Endothelial cell of umbilical vein (primary cell): ENCODE data around the gene CCDC194. TPM values are rescaled to one million over a fixed set of nuclear protein-coding genes. Genes with fewer than 3 reads are reported as not detected.

ENCODE experiments used
- polyA plus RNA-seq, 4 experiments: library from polyadenylated mRNA; depleted of rRNA in 3 of 4; stranded (reverse) in 3 of 4; unstranded in 1 of 4; fragments of >200 nt; gene quantifications; 2 replicates each; pipeline versions ENCODE4 v1.2.1 to v1.2.3, GENCODE V29; 2011 to 2012; ENCODE audit warnings: missing spikeins in 1 of 4
- total RNA-seq: library from RNA; stranded (reverse); gene quantifications from 2 replicates; pipeline ENCODE4 v1.2.3, GENCODE V29; 2021

The CCDC194 gene
- total and polyA plus RNA-seq, 2 donors (not counting 3 experiments of a cell fraction or from before 2014, with no cell fraction given) = 0.12 TPM; not detected in 1

Other genes starting within 250 kb of the CCDC194 start
- gene USE1, start 178.8 kb downstream of the CCDC194 start, total RNA-seq = 21.2 and 21.3 TPM in 2 replicates
- gene USE1, start 178.8 kb downstream of the CCDC194 start, polyA plus RNA-seq = 27.6 and 29.8 TPM in 2 replicates
- gene OCEL1, start 168.0 kb downstream of the CCDC194 start, total RNA-seq = 12.5 and 13.0 TPM in 2 replicates
- gene OCEL1, start 168.0 kb downstream of the CCDC194 start, polyA plus RNA-seq = 7.4 and 7.7 TPM in 2 replicates
- gene NR2F6, start 148.3 kb downstream of the CCDC194 start, total RNA-seq = 36.1 and 39.2 TPM in 2 replicates
- gene NR2F6, start 148.3 kb downstream of the CCDC194 start, polyA plus RNA-seq = 38.9 and 53.7 TPM in 2 replicates
- 14.8 and 19.4 TPM in 2 replicates for gene USHBP1, start 129.5 kb downstream of the CCDC194 start, total RNA-seq
- 16.2 and 20.4 TPM in 2 replicates for gene USHBP1, start 129.5 kb downstream of the CCDC194 start, polyA plus RNA-seq
- 110 and 118 TPM in 2 replicates for gene BABAM1, start 126.8 kb downstream of the CCDC194 start, total RNA-seq
- 129 and 140 TPM in 2 replicates for gene BABAM1, start 126.8 kb downstream of the CCDC194 start, polyA plus RNA-seq
- 3.1 and 5.2 TPM in 2 replicates for gene ANKLE1, start 112.3 kb downstream of the CCDC194 start, total RNA-seq
- gene ANKLE1, start 112.3 kb downstream of the CCDC194 start, polyA plus RNA-seq = 1.9 and 2.8 TPM in 2 replicates
- 5.9 and 6.8 TPM in 2 replicates for gene ABHD8, start 90.8 kb downstream of the CCDC194 start, total RNA-seq
- 8.7 and 12.7 TPM in 2 replicates for gene ABHD8, start 90.8 kb downstream of the CCDC194 start, polyA plus RNA-seq
- 55.7 and 61.6 TPM in 2 replicates for gene MRPL34, start 88.3 kb downstream of the CCDC194 start, total RNA-seq
- gene MRPL34, start 88.3 kb downstream of the CCDC194 start, polyA plus RNA-seq = 45.5 and 50.1 TPM in 2 replicates
- gene DDA1, start 84.6 kb downstream of the CCDC194 start, total RNA-seq = 64.7 and 81.1 TPM in 2 replicates
- gene DDA1, start 84.6 kb downstream of the CCDC194 start, polyA plus RNA-seq = 52.9 and 60.5 TPM in 2 replicates
- 6.8 and 7.5 TPM in 2 replicates for gene ANO8, start 59.3 kb downstream of the CCDC194 start, total RNA-seq
- gene ANO8, start 59.3 kb downstream of the CCDC194 start, polyA plus RNA-seq = 3.5 and 3.8 TPM in 2 replicates
- gene GTPBP3, start 56.6 kb downstream of the CCDC194 start, total RNA-seq = 28.1 and 34.7 TPM in 2 replicates
- gene GTPBP3, start 56.6 kb downstream of the CCDC194 start, polyA plus RNA-seq = 12.7 and 15.4 TPM in 2 replicates
- 5.7 and 11.1 TPM in 2 replicates for gene PLVAP, start 16.9 kb downstream of the CCDC194 start, total RNA-seq
- 16.9 and 19.9 TPM in 2 replicates for gene PLVAP, start 16.9 kb downstream of the CCDC194 start, polyA plus RNA-seq
- 20.7 and 21.2 TPM in 2 replicates for gene BST2, start 11.4 kb upstream of the CCDC194 start, total RNA-seq
- 145 and 146 TPM in 2 replicates for gene BST2, start 11.4 kb upstream of the CCDC194 start, polyA plus RNA-seq
- 58.1 and 63.3 TPM in 2 replicates for gene MVB12A, start 25.9 kb upstream of the CCDC194 start, total RNA-seq
- 88.8 and 109 TPM in 2 replicates for gene MVB12A, start 25.9 kb upstream of the CCDC194 start, polyA plus RNA-seq
- gene TMEM221, start 54.5 kb upstream of the CCDC194 start, total RNA-seq = not detected in 2 replicates
- gene TMEM221, start 54.5 kb upstream of the CCDC194 start, polyA plus RNA-seq = 0.06 and 0.08 TPM in 2 replicates
- gene NXNL1, start 66.7 kb upstream of the CCDC194 start, total RNA-seq = not detected in 2 replicates
- not detected in 2 replicates for gene NXNL1, start 66.7 kb upstream of the CCDC194 start, polyA plus RNA-seq
- gene SLC27A1, start 76.3 kb upstream of the CCDC194 start, total RNA-seq = 13.5 and 14.9 TPM in 2 replicates
- 10.4 and 11.9 TPM in 2 replicates for gene SLC27A1, start 76.3 kb upstream of the CCDC194 start, polyA plus RNA-seq
- 99.2 and 110 TPM in 2 replicates for gene PGLS, start 117.5 kb upstream of the CCDC194 start, total RNA-seq
- 139 and 204 TPM in 2 replicates for gene PGLS, start 117.5 kb upstream of the CCDC194 start, polyA plus RNA-seq
- 240 and 263 TPM in 2 replicates for gene COLGALT1, start 161.5 kb upstream of the CCDC194 start, total RNA-seq
- 355 and 406 TPM in 2 replicates for gene COLGALT1, start 161.5 kb upstream of the CCDC194 start, polyA plus RNA-seq